Right lobe of liver (tissue), 4 donors: ENCODE measurements around the gene LCP1.

Experiments
- CTCF ChIP-seq, 4 donors: fragments of 200-600 bp in 3 of 4; fragments of 450-650 bp in 1 of 4; IDR thresholded peaks; one replicate each; pipeline versions ENCODE4 v1.5.1 to v1.8.0; 2016 to 2022; ENCODE audit warnings: antibody characterized with exemption in 4 of 4, mild to moderate bottlenecking in 2 of 4
- POLR2A ChIP-seq: fragments of 450-650 bp; IDR thresholded peaks from one replicate; pipeline ENCODE4 v1.6.1; 2017; ENCODE audit warnings: antibody characterized with exemption, mild to moderate bottlenecking
- donor health status: DM: no; HTN: no; CAD: no.
- donor health status: DM: no; HTN: no; CAD: no.
- donor health status: DM: no; HTN: yes; CAD: no.

GRCh38 chr13:46158983-46159382, 23.0 kb downstream of the LCP1 start:
- no peak for TF ChIP-seq CTCF (IDR thresholded peaks at IDR 0.05)
- TF ChIP-seq POLR2A: no peak
